Endodermal cell (in vitro differentiated cells): ENCODE results near the gene BTK. TPM values are rescaled to one million over a fixed set of nuclear protein-coding genes. Genes with fewer than 3 reads are reported as not detected.

Source experiments
- DNase-seq: peaks from one replicate; pipeline ENCODE4 v3.0.0-alpha.2; 2017
- H3K27ac ChIP-seq: 2 replicates; pipeline ENCODE4 v1.5.1; 2013; ENCODE audit warnings: mild to moderate bottlenecking, low read depth, low read length, moderate library complexity
- H3K27me3 ChIP-seq: 2 replicates; pipeline ENCODE4 v1.6.1; 2013; ENCODE audit warnings: mild to moderate bottlenecking, low read length, moderate library complexity; ENCODE audit not compliant: insufficient read depth, control insufficient read depth, poor library complexity, severe bottlenecking
- H3K36me3 ChIP-seq: 2 replicates; pipeline ENCODE4 v1.7.0; 2013; ENCODE audit warnings: mild to moderate bottlenecking, low read length, moderate library complexity; ENCODE audit not compliant: control insufficient read depth, insufficient read depth
- H3K4me1 ChIP-seq: one replicate; pipeline ENCODE4 v1.7.0; 2013; ENCODE audit warnings: low read length; ENCODE audit not compliant: control insufficient read depth, insufficient read depth
- H3K4me3 ChIP-seq: 2 replicates; pipeline ENCODE4 v1.5.1; 2013; ENCODE audit warnings: mild to moderate bottlenecking, low read length, moderate library complexity
- H3K9ac ChIP-seq: 2 replicates; pipeline ENCODE4 v1.6.1; 2013; ENCODE audit warnings: mild to moderate bottlenecking, low read length, moderate library complexity; ENCODE audit not compliant: poor library complexity, severe bottlenecking; ENCODE audit errors: extremely low read depth
- H3K9me3 ChIP-seq: 2 replicates; pipeline ENCODE4 v1.6.1; 2013; ENCODE audit warnings: mild to moderate bottlenecking, low read length, moderate library complexity; ENCODE audit not compliant: control insufficient read depth
- H3K27ac Mint-ChIP-seq: 2 replicates; pipeline ENCODE4 v1.8.0; 2020; ENCODE audit warnings: mixed read lengths
- H3K27me3 Mint-ChIP-seq: 2 replicates; pipeline ENCODE4 v1.8.0; 2021; ENCODE audit warnings: mild to moderate bottlenecking, mixed read lengths; ENCODE audit not compliant: insufficient read depth
- H3K36me3 Mint-ChIP-seq: 2 replicates; pipeline ENCODE4 v1.8.0; 2020; ENCODE audit warnings: low read depth, mixed read lengths
- H3K4me1 Mint-ChIP-seq: 2 replicates; pipeline ENCODE4 v1.8.0; 2020; ENCODE audit warnings: mixed read lengths
- H3K4me3 Mint-ChIP-seq: 2 replicates; pipeline ENCODE4 v1.8.0; 2020; ENCODE audit warnings: mild to moderate bottlenecking, moderate library complexity, mixed read lengths
- H3K9me3 Mint-ChIP-seq: 2 replicates; pipeline ENCODE4 v1.8.0; 2020; ENCODE audit warnings: mild to moderate bottlenecking, mixed read lengths
- WGBS, 2 experiments: methylation state at CpG; one replicate each; pipeline versions ENCODE4 v1.1.5 to v1.1.7; 2013; ENCODE audit warnings: missing lambda C conversion rate in 2 of 2, mixed read lengths in 1 of 2; ENCODE audit not compliant: insufficient coverage in 1 of 2, insufficient read length in 1 of 2; 5-methylcytosine and 5-hydroxymethylcytosine counted together
- total RNA-seq, 2 donors: library from RNA; stranded (reverse); fragmentation: NEBNext Ultra II Directional in 1 of 2; extraction: Animal tissue kit (Norgen Biotek cat#: 25700) in 1 of 2; gene quantifications; 2 replicates in 1 of 2; 3 replicates in 1 of 2; pipeline ENCODE4 v1.2.1, GENCODE V29; 2021
- TF ChIP-seq, protein P1 (sequence below): fragments of 200-600 bp; sonication (generic); conservative IDR thresholded peaks from 2 replicates; pipeline ENCODE4 v1.5.0; 2021; ENCODE audit warnings: antibody characterized with exemption, mild to moderate bottlenecking

The BTK gene
- total RNA-seq, 2 donors from 2014 or later = 2.3 to 3.4 TPM

DNA sequence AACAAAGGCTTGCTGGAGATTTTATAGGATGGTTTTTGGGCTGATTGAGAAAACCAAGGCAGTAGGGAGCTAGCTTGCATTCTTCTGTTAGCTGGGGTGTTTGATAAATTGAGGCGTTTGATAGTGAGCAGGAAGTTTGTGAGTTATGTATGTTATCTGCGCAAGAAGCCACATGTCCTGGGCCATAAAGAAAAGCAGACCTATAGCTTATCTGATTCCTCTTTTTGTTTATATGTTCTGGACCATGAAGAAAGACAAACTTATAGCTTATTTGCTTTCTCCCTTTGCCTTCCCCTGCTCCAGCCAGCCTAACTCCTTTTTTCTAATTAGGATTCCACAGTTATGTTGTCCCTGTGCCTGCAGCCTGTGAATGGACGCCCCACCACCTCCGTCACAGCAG lies 31.2 kb upstream of the BTK start:
- Histone ChIP-seq H3K9ac (no peak overlapping the region), H3K27me3 (no peaks in the 10 kb centered on the region), H3K9me3 (no peaks in the 10 kb centered on the region), H3K4me3 (no peak overlapping the region), H3K27ac (no peak overlapping the region), H3K4me1 (peaks cover 3% of the 10 kb centered on the region), H3K36me3 (peaks cover 9% of the 10 kb centered on the region)
- Mint-ChIP-seq H3K9me3 (peaks cover 55% of the 10 kb centered on the region), H3K4me1 (peaks cover 25% of the 10 kb centered on the region), H3K27me3 (no peaks in the 10 kb centered on the region), H3K4me3 (peak overlapping the region; percentile 80), H3K36me3 (peaks cover 26% of the 10 kb centered on the region), H3K27ac (peak overlapping the region; percentile 99)
- TF ChIP-seq, protein P1, sequence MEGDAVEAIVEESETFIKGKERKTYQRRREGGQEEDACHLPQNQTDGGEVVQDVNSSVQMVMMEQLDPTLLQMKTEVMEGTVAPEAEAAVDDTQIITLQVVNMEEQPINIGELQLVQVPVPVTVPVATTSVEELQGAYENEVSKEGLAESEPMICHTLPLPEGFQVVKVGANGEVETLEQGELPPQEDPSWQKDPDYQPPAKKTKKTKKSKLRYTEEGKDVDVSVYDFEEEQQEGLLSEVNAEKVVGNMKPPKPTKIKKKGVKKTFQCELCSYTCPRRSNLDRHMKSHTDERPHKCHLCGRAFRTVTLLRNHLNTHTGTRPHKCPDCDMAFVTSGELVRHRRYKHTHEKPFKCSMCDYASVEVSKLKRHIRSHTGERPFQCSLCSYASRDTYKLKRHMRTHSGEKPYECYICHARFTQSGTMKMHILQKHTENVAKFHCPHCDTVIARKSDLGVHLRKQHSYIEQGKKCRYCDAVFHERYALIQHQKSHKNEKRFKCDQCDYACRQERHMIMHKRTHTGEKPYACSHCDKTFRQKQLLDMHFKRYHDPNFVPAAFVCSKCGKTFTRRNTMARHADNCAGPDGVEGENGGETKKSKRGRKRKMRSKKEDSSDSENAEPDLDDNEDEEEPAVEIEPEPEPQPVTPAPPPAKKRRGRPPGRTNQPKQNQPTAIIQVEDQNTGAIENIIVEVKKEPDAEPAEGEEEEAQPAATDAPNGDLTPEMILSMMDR = no peak
- no peak for DNase-seq
- WGBS, 2 experiments = 90% methylated on average over 4 of the region's 4 CpGs; no CpG with 5 or more reads in 1 of the 2 experiments

- peaks cover 58% of the 10 kb centered on the region for H3K9me3 Mint-ChIP-seq
- peaks cover 3% of the 10 kb centered on the region for H3K4me1 ChIP-seq
- no peak overlapping the region for H3K9ac ChIP-seq
- no peak overlapping the region for H3K4me3 ChIP-seq
- H3K27ac Mint-ChIP-seq = no peak overlapping the region
- WGBS, 2 experiments = 93% methylated on average over 7 of the region's 7 CpGs; no CpG with 5 or more reads in 1 of the 2 experiments
- H3K9me3 ChIP-seq = no peaks in the 10 kb centered on the region
- no peak overlapping the region for H3K4me3 Mint-ChIP-seq
- H3K36me3 ChIP-seq = peaks cover 14% of the 10 kb centered on the region
- no peaks in the 10 kb centered on the region for H3K27me3 ChIP-seq
- peaks cover 29% of the 10 kb centered on the region for H3K36me3 Mint-ChIP-seq
- TF ChIP-seq, protein P1 = no peak
- peaks cover 25% of the 10 kb centered on the region for H3K4me1 Mint-ChIP-seq
- no peak for DNase-seq
- H3K27me3 Mint-ChIP-seq = no peaks in the 10 kb centered on the region
- no peak overlapping the region for H3K27ac ChIP-seq
These were observed 30.7 kb upstream of the BTK start for GRCh38 chrX:101416691-101417090.

- no peak overlapping the region for H3K9ac ChIP-seq
- Mint-ChIP-seq H3K27ac (peak overlapping the region; percentile 88), H3K4me1 (peaks cover 25% of the 10 kb centered on the region), H3K27me3 (no peaks in the 10 kb centered on the region), H3K9me3 (peaks cover 51% of the 10 kb centered on the region), H3K36me3 (peaks cover 22% of the 10 kb centered on the region), H3K4me3 (no peak overlapping the region)
- TF ChIP-seq, protein P1 = peak; percentile 81
- no peak overlapping the region for H3K4me3 ChIP-seq
- H3K4me1 ChIP-seq = peaks cover 3% of the 10 kb centered on the region
- no peak overlapping the region for H3K27ac ChIP-seq
- H3K27me3 ChIP-seq = no peaks in the 10 kb centered on the region
- peaks cover 14% of the 10 kb centered on the region for H3K36me3 ChIP-seq
- WGBS, 2 experiments = 71 to 87% methylated on average over 5 to 9 of the region's 12 CpGs
- H3K9me3 ChIP-seq = no peaks in the 10 kb centered on the region
- DNase-seq = peak; percentile 59
These were observed 29.5 kb upstream of the BTK start for GRCh38 chrX:101415180-101416145.
